Liver (tissue), 3 donors: Measurements from ENCODE around the gene POGZ.

Experiments used
- CTCF ChIP-seq: fragments of 150-350 bp; IDR thresholded peaks from 2 replicates; pipeline ENCODE4 v1.5.1; 2017; ENCODE audit warnings: improper control_type of control experiment, low read depth, low read length; ENCODE audit not compliant: missing input control
- JUND ChIP-seq, 2 donors: IDR thresholded peaks; 2 replicates each; pipeline ENCODE4 v1.6.1; 2016; ENCODE audit warnings: antibody characterized with exemption in 2 of 2
- MAX ChIP-seq: IDR thresholded peaks from 2 replicates; pipeline ENCODE4 v1.6.1; 2016; ENCODE audit warnings: antibody characterized with exemption
- TAF1 ChIP-seq: conservative IDR thresholded peaks from 2 replicates; pipeline ENCODE4 v1.6.1; 2016; ENCODE audit warnings: antibody characterized with exemption, mild to moderate bottlenecking
- donor health status: healthy.
- donor health status: healthy.

GRCh38 chr1:151443846-151444782, 15.2 kb downstream of the POGZ start:
- TF ChIP-seq MAX (no peak), CTCF (peak; percentile 78), JUND (IDR thresholded peaks at IDR 0.05) (no peak), TAF1 (no peak)
